GM12873 (cell line): ENCODE results near the gene DNAJC11.

Experiments
- CTCF ChIP-seq: IDR thresholded peaks from 2 replicates; pipeline ENCODE4 v1.5.1; 2012; ENCODE audit warnings: low read depth, mild to moderate bottlenecking, moderate library complexity, low read length, control low read depth; ENCODE audit not compliant: insufficient read depth; ENCODE audit errors: missing control alignments

Gene DNAJC11

DNA sequence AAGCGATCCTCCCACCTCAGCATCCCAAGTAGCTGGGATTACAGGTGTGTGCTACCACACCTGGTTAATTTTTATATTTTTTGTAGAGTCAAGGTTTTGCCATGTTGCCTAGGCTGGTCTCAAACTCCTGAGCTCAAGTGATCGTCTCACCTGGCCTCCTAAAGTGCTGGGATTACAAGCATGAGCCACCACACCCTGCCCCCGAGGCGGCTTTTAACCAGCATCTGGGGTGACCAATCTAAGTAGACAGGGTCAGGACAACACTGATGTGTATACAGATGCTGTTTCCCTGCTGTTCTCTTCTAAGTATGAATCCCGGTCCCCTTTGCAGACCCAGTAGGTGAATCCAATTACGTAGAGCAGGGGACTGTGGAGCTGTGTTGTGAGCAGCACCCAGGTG lies 53.1 kb downstream of the DNAJC11 start:
- no peak for TF ChIP-seq CTCF

- peak; percentile 58 for TF ChIP-seq CTCF
These were observed 55.0 kb downstream of the DNAJC11 start for GRCh38 chr1:6646499-6647148.

DNA sequence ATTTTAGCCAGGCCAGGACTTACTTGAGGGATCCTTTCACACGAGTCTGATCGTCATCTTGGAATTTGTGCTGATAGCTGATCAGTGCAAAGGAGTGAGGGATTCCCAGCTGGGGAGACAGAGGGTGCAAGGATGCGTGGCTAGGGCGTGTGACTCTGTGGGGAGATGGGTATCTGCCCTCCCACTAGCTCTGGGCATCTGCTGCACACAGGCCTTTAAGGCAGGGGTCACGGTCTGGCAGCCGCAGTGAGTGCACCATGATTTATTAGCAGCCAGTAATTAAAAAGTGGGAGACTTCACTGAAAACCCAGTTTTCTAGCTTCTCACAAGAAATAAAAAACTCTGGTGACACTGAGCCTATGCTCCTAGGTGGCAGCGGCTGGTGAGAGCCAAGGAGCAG lies 56.6 kb downstream of the DNAJC11 start:
- no peak for TF ChIP-seq CTCF

GRCh38 chr1:6638226-6638625 lies 63.4 kb downstream of the DNAJC11 start:
- TF ChIP-seq CTCF, result no peak

DNA sequence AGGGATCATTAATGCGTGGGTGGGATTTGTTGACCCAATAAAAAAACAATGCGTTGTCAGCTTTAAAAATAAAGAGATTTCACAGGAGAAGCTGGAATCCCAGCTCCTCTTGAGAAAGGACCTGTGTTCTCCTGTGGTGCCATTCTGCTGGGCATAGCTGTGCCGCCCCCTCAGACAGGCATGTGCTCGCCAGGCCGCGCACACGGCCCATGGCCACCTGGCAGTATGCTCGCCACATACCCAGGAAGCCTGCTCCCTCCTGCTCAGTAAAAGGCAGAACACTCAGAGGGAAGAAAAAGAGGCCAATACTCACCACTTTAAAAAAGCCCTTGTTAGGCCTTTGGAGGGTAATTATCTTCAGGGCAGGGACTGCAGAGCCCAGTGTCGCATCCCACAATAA lies 63.8 kb downstream of the DNAJC11 start:
- no peak for TF ChIP-seq CTCF

- no peak for TF ChIP-seq CTCF
These were observed 65.5 kb downstream of the DNAJC11 start for GRCh38 chr1:6635910-6636760.

DNA sequence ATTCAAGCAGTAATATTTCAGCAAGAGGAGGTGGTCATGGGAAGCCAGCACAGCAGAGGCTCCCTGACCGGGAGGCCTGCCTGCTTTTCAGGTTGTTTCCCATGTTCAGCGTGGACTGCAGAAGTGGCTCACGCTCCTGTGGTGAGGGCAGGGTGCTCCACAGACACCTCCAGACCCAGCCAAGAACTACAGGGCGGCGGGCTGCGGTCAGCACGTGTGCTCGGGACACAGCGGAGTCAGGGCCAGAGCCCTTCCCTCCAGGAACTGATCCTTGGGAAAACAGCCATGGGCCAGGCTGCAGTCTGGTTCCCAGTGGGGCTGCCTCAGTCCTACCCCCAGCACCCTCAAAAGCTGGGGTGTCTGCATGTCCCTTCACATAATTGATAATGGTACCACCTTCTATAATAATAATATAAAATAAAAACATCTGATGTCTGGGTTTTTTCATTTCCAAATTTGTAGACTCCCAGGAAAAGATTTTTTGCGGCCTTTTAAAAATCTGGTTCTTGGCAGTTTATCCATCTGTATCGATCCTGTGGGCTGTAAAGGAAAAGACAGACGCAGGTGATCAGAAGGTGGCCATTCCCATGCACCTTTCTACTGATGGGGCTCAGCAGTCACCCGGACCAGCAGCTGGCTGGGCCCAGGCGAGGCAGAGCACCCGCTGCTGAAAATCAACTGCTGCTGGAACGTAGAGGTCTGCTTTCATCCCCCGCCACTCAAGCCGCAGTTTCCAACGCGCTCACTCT lies 66.3 kb downstream of the DNAJC11 start:
- TF ChIP-seq CTCF, result no peak
